CD4-positive, alpha-beta memory T cell (primary cell): Measurements from ENCODE around the gene RCOR1. TPM values are rescaled to one million over a fixed set of nuclear protein-coding genes. Genes with fewer than 3 reads are reported as not detected.
A peak's percentile ranks its signal among the peaks of the same experiment; 100 is the strongest.

ENCODE experiments used
- CTCF ChIA-PET: fragments of 350-600 bp; sonication (Branson Sonifier 250); formaldehyde crosslinking; loops from one replicate; lab custom pipeline; 2021; ENCODE audit warnings: inconsistent platforms; ENCODE audit not compliant: partially characterized antibody; lab: Charles Lee
- POLR2A ChIA-PET: fragments of 350-600 bp; sonication (Branson Sonifier 250); formaldehyde crosslinking; loops from one replicate; lab custom pipeline; 2021; ENCODE audit not compliant: partially characterized antibody; lab: Charles Lee
- DNase-seq, 5 donors: peaks; one replicate each; pipeline versions ENCODE4 v3.0.0 to v3.0.0-alpha.2; 2020 to 2022; ENCODE audit warnings: mixed read lengths in 1 of 5
- H3K27ac ChIP-seq: one replicate; pipeline ENCODE4 v1.7.0; 2013; ENCODE audit warnings: low read depth, low read length
- H3K27me3 ChIP-seq: 2 replicates; pipeline ENCODE4 v1.7.0; 2013; ENCODE audit warnings: mild to moderate bottlenecking, low read length, moderate library complexity; ENCODE audit not compliant: insufficient read depth
- H3K36me3 ChIP-seq: 2 replicates; pipeline ENCODE4 v1.7.0; 2013; ENCODE audit warnings: mild to moderate bottlenecking, low read length, moderate library complexity; ENCODE audit not compliant: insufficient read depth
- H3K4me1 ChIP-seq: 2 replicates; pipeline ENCODE4 v1.7.0; 2013; ENCODE audit warnings: mild to moderate bottlenecking, low read length, moderate library complexity; ENCODE audit not compliant: insufficient read depth
- H3K4me3 ChIP-seq, 2 donors: one replicate each; pipeline ENCODE4 v1.7.0; 2013; ENCODE audit warnings: low read length in 2 of 2, mild to moderate bottlenecking in 1 of 2
- H3K9me3 ChIP-seq, 2 donors: one replicate each; pipeline ENCODE4 v1.7.0; 2013; ENCODE audit warnings: low read length in 2 of 2, control low read depth in 1 of 2; ENCODE audit not compliant: control insufficient read depth in 1 of 2
- H3K27ac Mint-ChIP-seq, 7 donors: one replicate each; pipeline ENCODE4 v1.8.0; 2020 to 2021; ENCODE audit warnings: mixed read lengths in 7 of 7, mild to moderate bottlenecking in 6 of 7, inconsistent platforms in 3 of 7, moderate library complexity in 3 of 7
- H3K27me3 Mint-ChIP-seq, 2 donors: one replicate each; pipeline ENCODE4 v1.8.0; 2020 to 2021; ENCODE audit warnings: mixed read lengths in 2 of 2
- H3K36me3 Mint-ChIP-seq, 2 donors: one replicate each; pipeline ENCODE4 v1.8.0; 2020 to 2021; ENCODE audit warnings: mixed read lengths in 2 of 2, inconsistent platforms in 1 of 2, mild to moderate bottlenecking in 1 of 2
- H3K4me1 Mint-ChIP-seq, 4 donors: one replicate each; pipeline ENCODE4 v1.8.0; 2020 to 2021; ENCODE audit warnings: mixed read lengths in 4 of 4, mild to moderate bottlenecking in 1 of 4
- H3K4me3 Mint-ChIP-seq, 8 donors: one replicate each; pipeline ENCODE4 v1.8.0; 2020 to 2021; ENCODE audit warnings: mixed read lengths in 8 of 8, mild to moderate bottlenecking in 7 of 8, moderate library complexity in 6 of 8, inconsistent platforms in 3 of 8
- H3K9me3 Mint-ChIP-seq, 8 donors: one replicate each; pipeline ENCODE4 v1.8.0; 2020 to 2021; ENCODE audit warnings: mixed read lengths in 8 of 8, mild to moderate bottlenecking in 5 of 8, inconsistent platforms in 3 of 8, moderate library complexity in 1 of 8
- intact Hi-C: fragments of 100-400 bp; cut with micrococcal nuclease; formaldehyde crosslinking; loops from one replicate; pipeline ENCODE4 v1.15.1; 2023
- polyA plus RNA-seq, 2 donors: library from polyadenylated mRNA; unstranded; fragments of 300-500 nt; fragmentation: Illumina TruSeq; gene quantifications; one replicate each; pipeline ENCODE4 v1.2.3, GENCODE V29; 2021
- total RNA-seq, 2 experiments: library from RNA; stranded (reverse); gene quantifications; one replicate each; pipeline ENCODE4 v1.2.3, GENCODE V29; 2021

The RCOR1 gene
- total and polyA plus RNA-seq, 4 experiments from 2014 or later: 0.09 to 21.5 (median 10.2) TPM

DNA sequence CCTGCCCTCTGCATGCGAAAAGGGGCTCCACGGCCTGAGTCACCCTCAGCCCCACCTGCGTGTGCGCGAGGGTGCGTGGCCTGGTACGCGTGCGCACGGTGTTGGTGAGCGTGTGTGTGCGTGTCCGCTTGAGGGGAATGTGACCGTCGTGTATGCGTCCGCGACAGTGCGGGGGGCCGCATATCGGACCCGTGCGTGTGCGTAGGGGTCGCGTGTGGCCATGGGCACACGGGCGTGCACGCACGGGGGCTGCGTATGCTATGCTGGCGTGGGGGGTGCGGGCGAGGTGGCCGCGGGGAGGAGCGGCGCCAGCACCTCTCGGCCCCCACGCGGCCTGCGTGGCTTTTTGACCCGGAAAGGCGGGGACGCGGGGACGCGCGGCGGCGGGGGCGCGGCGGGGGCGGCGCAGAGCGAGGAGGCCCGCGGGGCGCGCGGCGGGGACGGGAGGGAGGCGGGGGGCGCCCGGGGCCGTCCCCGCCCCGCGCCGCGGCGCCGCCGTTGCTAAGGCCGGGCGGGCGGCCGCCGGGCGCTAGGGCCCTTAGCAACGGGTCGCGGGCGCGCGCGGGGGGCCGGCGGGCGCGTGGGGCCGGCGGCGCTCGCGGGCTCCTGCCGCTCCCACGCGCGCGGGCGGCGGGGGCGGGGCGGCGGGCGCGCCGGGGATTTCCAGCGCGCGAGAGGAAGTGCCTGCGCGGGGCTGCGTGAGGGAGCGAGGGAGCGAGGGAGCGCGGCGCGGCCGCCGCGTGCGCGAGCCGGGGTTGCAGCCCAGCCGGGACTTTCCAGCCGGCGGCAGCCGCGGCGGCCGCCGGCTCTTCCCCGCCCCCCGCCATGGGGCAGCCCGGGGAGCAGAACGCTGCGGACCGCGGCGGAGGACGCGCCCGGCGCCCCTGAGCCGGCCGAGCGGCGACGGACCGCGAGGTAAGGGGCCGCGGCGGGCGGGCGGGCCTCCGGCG lies 184.6 kb downstream of the RCOR1 start, which contains the start of gene TRAF3:
TSS of gene TRAF3 (plus strand) at position 689 of the 950 bp plus-strand sequence. CDS start 92,753 bp downstream, outside the sequence.
- H3K27me3 ChIP-seq: no peaks in the 10 kb centered on the region
- Mint-ChIP-seq H3K4me1 (peaks cover 36 to 70% (median 48%) of the 10 kb centered on the region in 4 donors), H3K9me3 (peaks cover 0 to 8% (median 0%) of the 10 kb centered on the region in 8 donors), H3K4me3 (peak within 1 kb of the TSS; percentile 88 to 94 (median 92)), H3K27me3 (peaks cover 0 to 3% of the 10 kb centered on the region in 2 donors), H3K36me3 (peaks cover 6 to 17% of the 10 kb centered on the region in 2 donors), H3K27ac (peak within 1 kb of the TSS; percentile 96 to 98 (median 96))
- peaks cover 55% of the 10 kb centered on the region for H3K4me1 ChIP-seq
- peak within 1 kb of the TSS; percentile 90 for H3K27ac ChIP-seq
- CTCF ChIA-PET: no interaction called here
- no peaks in the 10 kb centered on the region for H3K9me3 ChIP-seq
- H3K36me3 ChIP-seq: no peaks in the 10 kb centered on the region
- H3K4me3 ChIP-seq: peak within 1 kb of the TSS; percentile 48 to 55
- POLR2A ChIA-PET: no interaction called here
- intact Hi-C loops: loop anchor here (2.0 to 10.0 kb wide), 3 partner anchors 185 to 690 kb away; partner anchors contain the start of genes CDC42BPB, HSP90AA1 and RCOR1
- DNase-seq: peak; percentile 89 to 91 (median 90)

- no peaks in the 10 kb centered on the region for H3K36me3 ChIP-seq
- CTCF ChIA-PET: no interaction called here
- H3K27ac Mint-ChIP-seq: peak overlapping the region; percentile 88 to 97 (median 96)
These were observed 185.4 kb downstream of the RCOR1 start for GRCh38 chr14:102777711-102778337.

GRCh38 chr14:102778338-102779083 lies 186.1 kb downstream of the RCOR1 start:
- intact Hi-C loops: loop anchor here (5.0 to 10.0 kb wide), 2 partner anchors 186 to 276 kb away; partner anchors contain the start of genes CDC42BPB and RCOR1
- H3K27me3 Mint-ChIP-seq: peaks cover 0 to 3% of the 10 kb centered on the region in 2 donors
- peak; percentile 49 to 55 (median 52) for DNase-seq
- peaks cover 0 to 6% (median 0%) of the 10 kb centered on the region in 8 donors for H3K9me3 Mint-ChIP-seq
- ChIA-PET CTCF (no interaction called here), POLR2A (interaction anchor here (1.0 to 1.7 kb wide), 2 partner anchors 28 to 41 kb away, joined by 4 read pairs; no protein-coding TSS in a partner anchor)
- H3K27ac Mint-ChIP-seq: peak overlapping the region; percentile 88 to 97 (median 96)
- H3K27ac ChIP-seq: peak overlapping the region; percentile 90
- no peaks in the 10 kb centered on the region for H3K36me3 ChIP-seq
- peaks cover 6 to 17% of the 10 kb centered on the region in 2 donors for H3K36me3 Mint-ChIP-seq
- no peaks in the 10 kb centered on the region for H3K9me3 ChIP-seq
- H3K27me3 ChIP-seq: no peaks in the 10 kb centered on the region
- H3K4me3 ChIP-seq: peak overlapping the region; percentile 48 to 55
- peaks cover 69% of the 10 kb centered on the region for H3K4me1 ChIP-seq
- H3K4me3 Mint-ChIP-seq: peak overlapping the region; percentile 82 to 94 (median 92)
- peaks cover 40 to 76% (median 54%) of the 10 kb centered on the region in 4 donors for H3K4me1 Mint-ChIP-seq

More at GRCh38 chr14:102777711-102778337, 185.4 kb downstream of the RCOR1 start:
- H3K4me3 ChIP-seq: peak overlapping the region; percentile 48 to 55
- H3K36me3 Mint-ChIP-seq: peaks cover 6 to 17% of the 10 kb centered on the region in 2 donors
- POLR2A ChIA-PET: interaction anchor here (1.0 to 1.7 kb wide), 2 partner anchors 28 to 41 kb away, joined by 4 read pairs; no protein-coding TSS in a partner anchor
- H3K27me3 Mint-ChIP-seq: peaks cover 0 to 3% of the 10 kb centered on the region in 2 donors
- intact Hi-C loops: loop anchor here (2.0 to 10.0 kb wide), 3 partner anchors 186 to 691 kb away; partner anchors contain the start of genes CDC42BPB, HSP90AA1 and RCOR1
- H3K9me3 Mint-ChIP-seq: peaks cover 0 to 8% (median 0%) of the 10 kb centered on the region in 8 donors
- peak overlapping the region; percentile 90 for H3K27ac ChIP-seq
- H3K9me3 ChIP-seq: no peaks in the 10 kb centered on the region
- peaks cover 63% of the 10 kb centered on the region for H3K4me1 ChIP-seq
- peaks cover 39 to 77% (median 53%) of the 10 kb centered on the region in 4 donors for H3K4me1 Mint-ChIP-seq
- H3K27me3 ChIP-seq: no peaks in the 10 kb centered on the region
- H3K4me3 Mint-ChIP-seq: peak overlapping the region; percentile 82 to 94 (median 92)
- no peak for DNase-seq

- Histone ChIP-seq H3K4me3 (peak overlapping the region; percentile 48 to 55), H3K4me1 (peaks cover 72% of the 10 kb centered on the region), H3K27ac (peak overlapping the region; percentile 90), H3K27me3 (no peaks in the 10 kb centered on the region), H3K36me3 (no peaks in the 10 kb centered on the region), H3K9me3 (no peaks in the 10 kb centered on the region)
- intact Hi-C loops: loop anchor here (5.0 to 10.0 kb wide), 2 partner anchors 187 to 276 kb away; partner anchors contain the start of genes CDC42BPB and RCOR1
- POLR2A ChIA-PET: interaction anchor here (1.7 kb wide), 1 partner anchor 40 kb away, joined by 4 read pairs; no protein-coding TSS in a partner anchor
- Mint-ChIP-seq H3K36me3 (peaks cover 6 to 19% of the 10 kb centered on the region in 2 donors), H3K27me3 (peaks cover 0 to 3% of the 10 kb centered on the region in 2 donors), H3K9me3 (peaks cover 0 to 6% (median 0%) of the 10 kb centered on the region in 8 donors), H3K4me1 (peaks cover 44 to 79% (median 59%) of the 10 kb centered on the region in 4 donors), H3K4me3 (peak overlapping the region; percentile 82 to 94 (median 92)), H3K27ac (peak overlapping the region; percentile 88 to 97 (median 96))
- CTCF ChIA-PET: interaction anchor here (1.1 kb wide), 1 partner anchor 9 kb away, joined by 3 read pairs; no protein-coding TSS in a partner anchor
- no peak for DNase-seq
These were observed 186.6 kb downstream of the RCOR1 start for GRCh38 chr14:102779084-102779462.

GRCh38 chr14:102779574-102780315 lies 187.3 kb downstream of the RCOR1 start:
- H3K4me3 ChIP-seq: peak overlapping the region; percentile 24 to 55
- Mint-ChIP-seq H3K36me3 (peaks cover 10 to 21% of the 10 kb centered on the region in 2 donors), H3K9me3 (peaks cover 0 to 6% (median 0%) of the 10 kb centered on the region in 8 donors), H3K27me3 (peaks cover 0 to under 1% of the 10 kb centered on the region in 2 donors), H3K4me3 (peak overlapping the region; percentile 65 to 94 (median 92)), H3K4me1 (peaks cover 45 to 79% (median 60%) of the 10 kb centered on the region in 4 donors), H3K27ac (peak overlapping the region; percentile 13 to 93 (median 65))
- CTCF ChIA-PET: interaction anchor here (1.1 kb wide), 1 partner anchor 9 kb away, joined by 3 read pairs; no protein-coding TSS in a partner anchor
- H3K4me1 ChIP-seq: peaks cover 71% of the 10 kb centered on the region
- no peaks in the 10 kb centered on the region for H3K27me3 ChIP-seq
- no peak for DNase-seq
- no peaks in the 10 kb centered on the region for H3K36me3 ChIP-seq
- no peaks in the 10 kb centered on the region for H3K9me3 ChIP-seq
- H3K27ac ChIP-seq: peak overlapping the region; percentile 90
- POLR2A ChIA-PET: interaction anchor here (1.7 kb wide), 1 partner anchor 39 kb away, joined by 4 read pairs; no protein-coding TSS in a partner anchor
- intact Hi-C loops: loop anchor here (5.0 to 10.0 kb wide), 2 partner anchors 187 to 275 kb away; partner anchors contain the start of genes CDC42BPB and RCOR1
